CD4-positive, CD25-positive, alpha-beta regulatory T cell (primary cell): Measurements from ENCODE around the gene RBCK1. TPM values are rescaled to one million over a fixed set of nuclear protein-coding genes. Genes with fewer than 3 reads are reported as not detected.

Experiments used
- ATAC-seq, 2 donors: fragments of 150-1000 bp; cut with Tn5 transposase; one replicate each; pipeline ENCODE4 v1.10.0; 2021; ENCODE audit warnings: low read depth in 2 of 2, moderate number of reproducible peaks in 2 of 2, moderate library complexity in 1 of 2
- DNase-seq, 3 donors: peaks; one replicate each; pipeline versions ENCODE4 v3.0.0 to v3.0.0-alpha.2; 2012 to 2022; ENCODE audit warnings: mixed read lengths in 1 of 3
- H3K27ac ChIP-seq: one replicate; pipeline ENCODE4 v1.7.0; 2013; ENCODE audit warnings: mild to moderate bottlenecking, low read length; ENCODE audit not compliant: insufficient read depth, poor library complexity, severe bottlenecking
- H3K27me3 ChIP-seq: one replicate; pipeline ENCODE4 v1.7.0; 2013; ENCODE audit warnings: low read length; ENCODE audit not compliant: control insufficient read depth, insufficient read depth
- H3K36me3 ChIP-seq: one replicate; pipeline ENCODE4 v1.7.0; 2013; ENCODE audit warnings: mild to moderate bottlenecking, low read length, moderate library complexity; ENCODE audit not compliant: control insufficient read depth, insufficient read depth
- H3K4me1 ChIP-seq: 2 replicates; pipeline ENCODE4 v1.7.0; 2013; ENCODE audit warnings: mild to moderate bottlenecking, low read length; ENCODE audit not compliant: insufficient read depth, control insufficient read depth, poor library complexity, severe bottlenecking
- H3K4me3 ChIP-seq: one replicate; pipeline ENCODE4 v1.7.0; 2013; ENCODE audit warnings: low read depth, mild to moderate bottlenecking, low read length, moderate library complexity
- H3K9me3 ChIP-seq, 2 experiments: 1 replicate in 1 of 2; 2 replicates in 1 of 2; pipeline ENCODE4 v1.7.0; 2013; ENCODE audit warnings: low read length in 2 of 2, mild to moderate bottlenecking in 1 of 2, moderate library complexity in 1 of 2; ENCODE audit not compliant: control insufficient read depth in 2 of 2
- H3K27ac Mint-ChIP-seq, 3 donors: one replicate each; pipeline ENCODE4 v1.8.0; 2020 to 2022; ENCODE audit warnings: mild to moderate bottlenecking in 3 of 3, mixed read lengths in 3 of 3, moderate library complexity in 2 of 3
- H3K27me3 Mint-ChIP-seq: one replicate; pipeline ENCODE4 v1.8.0; 2022; ENCODE audit warnings: mild to moderate bottlenecking, mixed read lengths
- H3K36me3 Mint-ChIP-seq: one replicate; pipeline ENCODE4 v1.8.0; 2020; ENCODE audit warnings: mixed read lengths
- H3K4me1 Mint-ChIP-seq, 4 donors: one replicate each; pipeline ENCODE4 v1.8.0; 2020 to 2022; ENCODE audit warnings: mixed read lengths in 4 of 4, mild to moderate bottlenecking in 1 of 4
- H3K4me3 Mint-ChIP-seq, 4 donors: one replicate each; pipeline ENCODE4 v1.8.0; 2020 to 2022; ENCODE audit warnings: mild to moderate bottlenecking in 4 of 4, mixed read lengths in 4 of 4, moderate library complexity in 3 of 4
- H3K9me3 Mint-ChIP-seq, 7 donors: one replicate each; pipeline ENCODE4 v1.8.0; 2020 to 2022; ENCODE audit warnings: mixed read lengths in 7 of 7, mild to moderate bottlenecking in 3 of 7, moderate library complexity in 2 of 7
- polyA plus RNA-seq, 4 donors: library from polyadenylated mRNA; unstranded; fragments of 300-500 nt; fragmentation: Illumina TruSeq; gene quantifications; one replicate each; pipeline ENCODE4 v1.2.3, GENCODE V29; 2021
- total RNA-seq: library from RNA; stranded (reverse); gene quantifications from one replicate; pipeline ENCODE4 v1.2.3, GENCODE V29; 2022

Gene RBCK1
- total and polyA plus RNA-seq, 5 donors from 2014 or later: 87.5 to 115 (median 93.5) TPM

GRCh38 chr20:366041-366718, 41.9 kb upstream of the RBCK1 start:
- DNase-seq: peak in 1 of 3 donors; percentile 85
- no peak overlapping the region for H3K27ac ChIP-seq

DNA sequence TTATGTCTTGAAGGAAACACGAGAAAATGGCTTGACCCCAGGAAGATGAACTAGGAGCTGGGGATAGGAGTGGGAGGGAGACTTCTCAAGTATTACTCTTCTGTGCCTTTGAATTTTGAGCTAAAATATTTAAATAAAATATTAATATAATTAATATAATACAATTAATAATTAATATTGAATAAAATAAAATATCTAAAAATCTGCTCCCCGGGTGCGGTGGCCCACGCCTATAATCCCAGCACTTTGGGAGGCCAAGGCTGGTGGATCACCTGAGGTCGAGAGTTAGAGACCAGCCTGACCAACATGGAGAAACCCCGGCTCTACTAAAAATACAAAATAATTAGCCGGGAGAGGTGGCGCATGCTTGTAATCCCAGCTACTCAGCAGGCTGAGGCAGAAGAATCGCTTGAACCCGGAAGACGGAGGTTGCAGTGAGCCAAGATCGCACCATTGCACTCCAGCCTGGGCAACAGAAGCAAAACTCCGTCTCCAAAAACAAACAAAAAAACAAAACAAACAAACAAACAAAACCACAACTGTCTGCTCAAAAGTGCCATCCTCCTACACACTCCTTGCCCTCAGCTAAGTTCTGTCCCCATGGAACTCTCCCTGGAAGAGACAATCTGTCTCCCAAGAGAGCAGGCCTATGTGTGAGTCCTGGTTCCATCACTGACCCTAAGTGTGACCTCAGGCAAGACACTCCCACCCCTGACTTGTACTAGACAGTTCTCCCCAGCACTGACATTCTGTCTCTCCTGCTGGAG, 41.2 kb upstream of the RBCK1 start:
- H3K27ac ChIP-seq: no peak overlapping the region
- DNase-seq (no peak), ATAC-seq (no peak)
- Mint-ChIP-seq H3K4me1 (peaks cover 10 to 46% (median 24%) of the 10 kb centered on the region in 4 donors), H3K36me3 (peaks cover 4% of the 10 kb centered on the region), H3K27me3 (no peaks in the 10 kb centered on the region), H3K9me3 (peaks cover 0 to 1% (median 0%) of the 10 kb centered on the region in 7 donors), H3K27ac (peak overlapping the region in 2 of 3 donors; percentile 64 to 80), H3K4me3 (peak overlapping the region in 1 of 4 donors; percentile 81)
- H3K9me3 ChIP-seq: no peaks in the 10 kb centered on the region
- peaks cover 20% of the 10 kb centered on the region for H3K4me1 ChIP-seq
- H3K36me3 ChIP-seq: no peaks in the 10 kb centered on the region
- no peak overlapping the region for H3K4me3 ChIP-seq
- H3K27me3 ChIP-seq: no peaks in the 10 kb centered on the region

More at GRCh38 chr20:366041-366718, 41.9 kb upstream of the RBCK1 start:
- H3K27me3 Mint-ChIP-seq: no peaks in the 10 kb centered on the region
- H3K4me1 ChIP-seq: peaks cover 20% of the 10 kb centered on the region
- H3K4me3 Mint-ChIP-seq: peak overlapping the region in 2 of 4 donors; percentile 66 to 81
- no peak overlapping the region for H3K4me3 ChIP-seq
- peaks cover 0 to 1% (median 0%) of the 10 kb centered on the region in 7 donors for H3K9me3 Mint-ChIP-seq
- peaks cover 10 to 43% (median 23%) of the 10 kb centered on the region in 4 donors for H3K4me1 Mint-ChIP-seq
- H3K36me3 Mint-ChIP-seq: peaks cover 4% of the 10 kb centered on the region
- no peaks in the 10 kb centered on the region for H3K36me3 ChIP-seq
- H3K9me3 ChIP-seq: no peaks in the 10 kb centered on the region
- ATAC-seq: peak; percentile 57 to 64
- no peaks in the 10 kb centered on the region for H3K27me3 ChIP-seq
- peak overlapping the region; percentile 64 to 83 (median 80) for H3K27ac Mint-ChIP-seq

- ATAC-seq (no peak), DNase-seq (no peak)
- Mint-ChIP-seq H3K4me3 (no peak overlapping the region), H3K9me3 (peaks cover 0 to 1% (median 0%) of the 10 kb centered on the region in 7 donors), H3K36me3 (peaks cover 4% of the 10 kb centered on the region), H3K4me1 (peaks cover 10 to 45% (median 25%) of the 10 kb centered on the region in 4 donors), H3K27ac (peak overlapping the region in 2 of 3 donors; percentile 67 to 79), H3K27me3 (no peaks in the 10 kb centered on the region)
- Histone ChIP-seq H3K27ac (no peak overlapping the region), H3K27me3 (no peaks in the 10 kb centered on the region), H3K4me1 (peaks cover 17% of the 10 kb centered on the region), H3K4me3 (no peak overlapping the region), H3K36me3 (no peaks in the 10 kb centered on the region), H3K9me3 (no peaks in the 10 kb centered on the region)
Measured at GRCh38 chr20:367486-367887, 40.6 kb upstream of the RBCK1 start.

GRCh38 chr20:368915-369314, 39.2 kb upstream of the RBCK1 start:
- no peak overlapping the region for H3K4me3 ChIP-seq
- no peaks in the 10 kb centered on the region for H3K36me3 ChIP-seq
- no peaks in the 10 kb centered on the region for H3K9me3 ChIP-seq
- H3K27me3 Mint-ChIP-seq: no peaks in the 10 kb centered on the region
- H3K4me3 Mint-ChIP-seq: no peak overlapping the region
- no peaks in the 10 kb centered on the region for H3K27me3 ChIP-seq
- peak overlapping the region in 2 of 3 donors; percentile 17 to 62 for H3K27ac Mint-ChIP-seq
- H3K27ac ChIP-seq: no peak overlapping the region
- peaks cover 4% of the 10 kb centered on the region for H3K36me3 Mint-ChIP-seq
- no peak for ATAC-seq
- peaks cover 16% of the 10 kb centered on the region for H3K4me1 ChIP-seq
- peaks cover 0 to 1% (median 0%) of the 10 kb centered on the region in 7 donors for H3K9me3 Mint-ChIP-seq
- no peak for DNase-seq
- peaks cover 10 to 42% (median 25%) of the 10 kb centered on the region in 4 donors for H3K4me1 Mint-ChIP-seq

DNA sequence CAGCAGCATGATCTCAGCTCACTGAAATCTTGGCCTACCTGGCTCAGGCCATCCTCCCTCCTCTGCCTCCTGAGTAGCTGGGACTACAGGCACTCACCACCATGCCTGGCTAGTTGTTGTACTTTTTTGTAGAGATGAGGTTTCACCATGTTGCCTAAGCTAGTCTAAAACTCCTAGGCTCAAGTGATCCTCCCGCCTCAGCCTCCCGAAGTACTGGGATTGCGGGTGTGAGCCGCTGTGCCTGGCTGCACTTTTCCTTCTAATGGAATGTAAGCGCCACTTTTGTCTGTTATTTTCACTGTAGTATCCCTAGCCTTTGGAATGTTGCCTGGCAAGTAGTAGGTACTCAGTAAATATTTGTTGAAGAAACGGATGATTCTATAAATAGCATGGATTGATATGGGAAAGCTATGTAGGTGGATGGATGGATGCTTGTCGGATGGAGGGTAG, 37.9 kb upstream of the RBCK1 start:
- H3K27me3 ChIP-seq: no peaks in the 10 kb centered on the region
- peaks cover 4% of the 10 kb centered on the region for H3K36me3 Mint-ChIP-seq
- H3K4me1 ChIP-seq: peaks cover 14% of the 10 kb centered on the region
- no peak overlapping the region for H3K27ac ChIP-seq
- DNase-seq: no peak
- no peaks in the 10 kb centered on the region for H3K36me3 ChIP-seq
- peaks cover 10 to 33% (median 21%) of the 10 kb centered on the region in 4 donors for H3K4me1 Mint-ChIP-seq
- peak overlapping the region in 1 of 4 donors; percentile 85 for H3K4me3 Mint-ChIP-seq
- no peaks in the 10 kb centered on the region for H3K27me3 Mint-ChIP-seq
- no peak overlapping the region for H3K4me3 ChIP-seq
- peak overlapping the region in 1 of 3 donors; percentile 20 for H3K27ac Mint-ChIP-seq
- H3K9me3 ChIP-seq: no peaks in the 10 kb centered on the region
- ATAC-seq: no peak
- H3K9me3 Mint-ChIP-seq: peaks cover 0 to 1% (median 0%) of the 10 kb centered on the region in 7 donors

DNA sequence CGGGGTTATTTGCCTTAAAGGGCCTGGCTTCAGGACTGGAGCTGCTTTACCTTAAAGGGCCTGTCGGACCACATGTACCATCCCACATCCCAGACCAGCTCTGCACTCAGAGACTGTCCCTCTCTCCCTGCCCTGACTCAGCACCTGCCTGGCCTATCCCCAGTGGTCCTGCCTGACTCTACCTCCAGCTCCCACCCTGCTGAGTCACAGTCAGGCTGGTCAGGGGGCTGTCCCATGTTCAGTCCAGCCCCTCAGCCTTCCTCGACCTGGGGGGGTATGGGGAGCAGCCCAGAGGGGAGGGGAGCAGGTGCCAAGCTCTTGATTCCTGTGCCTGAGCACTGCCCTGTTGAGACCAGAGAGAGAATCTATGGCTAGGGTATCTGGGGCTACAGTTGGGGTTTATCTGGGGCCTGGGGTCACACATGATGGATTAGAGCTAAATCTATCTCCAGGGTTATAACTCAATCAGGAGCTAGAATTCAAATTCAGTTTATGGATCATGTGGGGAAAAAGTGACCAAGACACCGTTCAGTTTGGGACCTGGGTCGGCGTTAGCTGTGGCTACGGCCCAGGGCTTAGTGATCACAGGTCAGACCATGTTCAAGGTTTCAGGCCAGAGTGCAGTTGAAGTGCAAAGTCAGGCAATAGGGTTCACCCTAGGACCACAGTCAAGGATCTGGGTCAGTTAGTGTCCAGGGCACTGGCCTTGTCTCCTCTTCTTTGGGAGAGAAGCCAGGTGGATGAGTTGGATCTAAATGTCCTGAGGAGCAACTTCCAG, 36.9 kb upstream of the RBCK1 start:
- Histone ChIP-seq H3K9me3 (no peaks in the 10 kb centered on the region), H3K4me3 (no peak overlapping the region), H3K27me3 (no peaks in the 10 kb centered on the region), H3K36me3 (no peaks in the 10 kb centered on the region), H3K4me1 (peaks cover 4% of the 10 kb centered on the region), H3K27ac (no peak overlapping the region)
- no peak for ATAC-seq
- H3K36me3 Mint-ChIP-seq: peaks cover 4% of the 10 kb centered on the region
- no peak overlapping the region for H3K27ac Mint-ChIP-seq
- DNase-seq: no peak
- no peaks in the 10 kb centered on the region for H3K27me3 Mint-ChIP-seq
- H3K4me1 Mint-ChIP-seq: peaks cover 7 to 23% (median 14%) of the 10 kb centered on the region in 4 donors
- H3K4me3 Mint-ChIP-seq: no peak overlapping the region
- peaks cover 0 to 1% (median 0%) of the 10 kb centered on the region in 7 donors for H3K9me3 Mint-ChIP-seq

DNA sequence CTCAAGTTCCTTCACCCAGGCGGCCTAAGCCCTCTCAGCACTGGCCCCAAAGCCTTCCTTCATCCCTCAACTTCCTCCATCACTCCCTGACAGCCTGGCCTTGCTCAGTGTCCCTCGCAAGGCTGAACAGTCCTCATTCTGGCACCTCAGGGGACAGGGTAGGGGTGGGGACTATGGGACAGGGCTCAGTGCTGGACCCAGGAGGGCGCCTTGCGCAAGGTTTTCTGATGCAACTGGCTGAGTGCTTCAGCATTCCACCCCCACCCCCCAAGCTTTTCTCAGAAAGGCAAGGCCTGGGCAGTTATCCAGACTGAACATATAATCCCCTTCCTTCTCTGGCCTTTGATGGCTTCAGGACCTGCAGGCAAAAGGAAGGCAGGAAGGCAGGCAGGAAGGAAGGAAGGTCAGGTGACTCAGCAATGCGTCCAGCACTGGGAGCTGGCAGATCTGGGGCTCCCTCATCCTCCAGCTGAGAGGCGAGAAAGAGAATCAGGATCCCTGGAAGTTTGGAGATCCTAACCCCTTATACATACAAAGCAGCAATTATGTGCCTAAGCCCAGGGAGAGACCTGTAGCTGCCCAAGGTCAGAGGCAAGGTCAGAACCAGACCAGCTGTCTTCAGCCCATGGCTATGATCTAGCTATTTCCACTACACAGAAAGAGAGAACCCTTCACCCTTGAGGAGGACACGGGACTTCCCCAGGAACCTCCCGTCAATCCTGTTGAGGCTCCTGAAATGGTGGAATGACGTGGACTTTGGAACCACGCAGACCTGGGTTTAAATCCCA, 36.1 kb upstream of the RBCK1 start:
- Histone ChIP-seq H3K36me3 (no peaks in the 10 kb centered on the region), H3K9me3 (no peaks in the 10 kb centered on the region), H3K4me1 (no peaks in the 10 kb centered on the region), H3K4me3 (no peak overlapping the region), H3K27me3 (no peaks in the 10 kb centered on the region), H3K27ac (no peak overlapping the region)
- Mint-ChIP-seq H3K4me1 (peaks cover 4 to 19% (median 10%) of the 10 kb centered on the region in 4 donors), H3K4me3 (no peak overlapping the region), H3K36me3 (peaks cover 4% of the 10 kb centered on the region), H3K9me3 (peaks cover 0 to 1% (median 0%) of the 10 kb centered on the region in 7 donors), H3K27ac (peak overlapping the region in 1 of 3 donors; percentile 43), H3K27me3 (no peaks in the 10 kb centered on the region)
- DNase-seq: no peak
- no peak for ATAC-seq
